Peyer's patch (tissue), 4 donors: Measurements from ENCODE around the gene KCNE1. TPM values are rescaled to one million over a fixed set of nuclear protein-coding genes. Genes with fewer than 3 reads are reported as not detected.

Experiments
- DNase-seq, 3 donors: peaks; one replicate each; pipeline ENCODE4 v3.0.0-alpha.2; 2017 to 2019
- H3K27ac ChIP-seq, 4 donors: fragments of 200-600 bp; sonication (generic); one replicate each; pipeline ENCODE4 v1.5.1; 2016 to 2019
- H3K27me3 ChIP-seq, 2 donors: fragments of 200-600 bp; sonication (generic); one replicate each; pipeline ENCODE4 v1.5.1; 2019
- H3K36me3 ChIP-seq, 3 donors: fragments of 200-600 bp; sonication (generic); one replicate each; pipeline ENCODE4 v1.5.1; 2016 to 2019
- H3K4me1 ChIP-seq, 4 donors: fragments of 200-600 bp; sonication (generic); one replicate each; pipeline ENCODE4 v1.5.1; 2016 to 2019
- H3K4me3 ChIP-seq, 4 donors: fragments of 200-600 bp; sonication (generic); 1 replicate in 3 of 4; 2 replicates in 1 of 4; pipeline ENCODE4 v1.5.1; 2016 to 2019; ENCODE audit warnings: mild to moderate bottlenecking in 1 of 4
- H3K9me3 ChIP-seq, 4 donors: fragments of 200-600 bp; sonication (generic); one replicate each; pipeline ENCODE4 v1.5.1; 2016 to 2019; ENCODE audit warnings: mild to moderate bottlenecking in 1 of 4
- POLR2A ChIP-seq, 2 donors: fragments of 450-650 bp; IDR thresholded peaks; one replicate each; pipeline ENCODE4 v1.5.1; 2017; ENCODE audit warnings: antibody characterized with exemption in 2 of 2, mild to moderate bottlenecking in 2 of 2, moderate library complexity in 2 of 2
- total RNA-seq, 4 donors: library from RNA; depleted of rRNA; stranded (reverse); fragments of >200 nt; gene quantifications; one replicate each; pipeline ENCODE4 v1.1.0, GENCODE V29; 2016
- TF ChIP-seq, protein P1 (sequence below), 6 experiments: fragments of 450-650 bp in 4 of 6; fragments of 200-600 bp in 2 of 6; sonication (generic) in 1 of 6; IDR thresholded peaks; one replicate each; pipeline ENCODE4 v1.5.1; 2017 to 2019; ENCODE audit warnings: antibody characterized with exemption in 6 of 6, mild to moderate bottlenecking in 3 of 6, moderate library complexity in 1 of 6

The KCNE1 gene
- total RNA-seq, result 1 to 10 TPM in 2 of 4 donors, under 1 TPM in 2; 0.70 to 3.8 (median 1.7) TPM

DNA sequence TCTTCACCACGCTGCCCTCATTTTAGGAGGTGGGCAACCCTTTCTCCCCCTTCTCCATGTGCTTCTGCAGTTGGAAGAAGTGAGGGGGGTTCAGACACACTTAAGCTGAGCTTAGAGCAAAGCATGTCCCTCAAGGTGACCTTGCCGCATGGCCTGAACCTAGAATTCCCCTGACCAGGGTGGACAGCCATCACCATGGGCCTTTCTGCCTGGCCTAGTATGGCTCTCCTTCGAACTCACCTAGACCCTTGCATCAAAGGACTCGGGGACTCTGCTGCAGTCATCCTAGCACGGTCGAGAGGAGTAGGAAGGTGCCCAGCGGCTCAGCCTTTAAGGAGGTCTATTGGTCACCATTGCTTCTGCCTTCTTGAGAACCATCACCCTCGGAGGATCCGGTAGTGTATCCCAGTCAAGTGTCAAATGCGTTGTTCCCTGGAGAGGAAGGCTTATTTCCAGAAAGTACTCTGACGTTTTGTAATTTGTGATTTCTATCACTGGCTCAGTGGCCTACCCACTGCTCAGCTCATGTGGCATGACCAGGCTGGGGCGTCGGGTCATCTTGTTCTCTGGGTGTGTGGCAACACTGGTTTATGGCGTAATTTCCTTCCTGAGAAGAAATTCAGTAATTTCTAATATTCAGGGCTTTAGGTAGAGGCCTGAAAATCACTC lies at the start of gene KCNE1:
Gene KCNE1 (minus strand): TSS at position 424 of the 669 bp plus-strand sequence. CDS start 62,576 bp downstream, outside the sequence.
- H3K27me3 ChIP-seq, result no peaks in the 10 kb centered on the region
- H3K4me3 ChIP-seq, result no peak within 1 kb of the TSS
- H3K9me3 ChIP-seq, result no peaks in the 10 kb centered on the region
- TF ChIP-seq, protein P1, sequence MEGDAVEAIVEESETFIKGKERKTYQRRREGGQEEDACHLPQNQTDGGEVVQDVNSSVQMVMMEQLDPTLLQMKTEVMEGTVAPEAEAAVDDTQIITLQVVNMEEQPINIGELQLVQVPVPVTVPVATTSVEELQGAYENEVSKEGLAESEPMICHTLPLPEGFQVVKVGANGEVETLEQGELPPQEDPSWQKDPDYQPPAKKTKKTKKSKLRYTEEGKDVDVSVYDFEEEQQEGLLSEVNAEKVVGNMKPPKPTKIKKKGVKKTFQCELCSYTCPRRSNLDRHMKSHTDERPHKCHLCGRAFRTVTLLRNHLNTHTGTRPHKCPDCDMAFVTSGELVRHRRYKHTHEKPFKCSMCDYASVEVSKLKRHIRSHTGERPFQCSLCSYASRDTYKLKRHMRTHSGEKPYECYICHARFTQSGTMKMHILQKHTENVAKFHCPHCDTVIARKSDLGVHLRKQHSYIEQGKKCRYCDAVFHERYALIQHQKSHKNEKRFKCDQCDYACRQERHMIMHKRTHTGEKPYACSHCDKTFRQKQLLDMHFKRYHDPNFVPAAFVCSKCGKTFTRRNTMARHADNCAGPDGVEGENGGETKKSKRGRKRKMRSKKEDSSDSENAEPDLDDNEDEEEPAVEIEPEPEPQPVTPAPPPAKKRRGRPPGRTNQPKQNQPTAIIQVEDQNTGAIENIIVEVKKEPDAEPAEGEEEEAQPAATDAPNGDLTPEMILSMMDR (IDR thresholded peaks at IDR 0.05), result no peak
- no peak for TF ChIP-seq POLR2A (IDR thresholded peaks at IDR 0.05)
- no peak for DNase-seq
- no peaks in the 10 kb centered on the region for H3K4me1 ChIP-seq
- peak within 1 kb of the TSS in 2 of 4 donors; percentile 47 to 52 for H3K27ac ChIP-seq
- peaks cover 0 to 3% (median 0%) of the 10 kb centered on the region in 3 donors for H3K36me3 ChIP-seq

DNA sequence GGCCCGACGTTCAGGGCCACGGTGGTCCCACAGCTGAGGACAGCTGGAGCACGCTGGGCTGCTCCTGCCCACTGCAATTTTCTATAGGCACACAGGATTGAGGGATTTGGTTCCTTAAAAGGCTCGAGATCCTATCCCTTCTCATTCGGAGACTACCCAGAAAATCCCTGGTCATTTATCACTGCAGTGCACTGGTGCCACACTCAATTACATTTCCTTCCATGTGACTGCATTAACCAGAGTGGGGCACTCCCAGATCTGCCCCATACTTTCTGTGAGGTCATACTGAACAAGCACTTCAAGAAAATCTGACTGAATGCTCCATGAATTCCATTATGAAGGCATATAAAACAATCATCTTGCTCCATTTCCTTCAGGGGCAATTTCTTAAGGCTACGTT lies 49.8 kb upstream of the KCNE1 start:
- Histone ChIP-seq H3K4me1 (no peaks in the 10 kb centered on the region), H3K4me3 (no peak overlapping the region), H3K27me3 (no peaks in the 10 kb centered on the region), H3K36me3 (no peaks in the 10 kb centered on the region), H3K9me3 (no peaks in the 10 kb centered on the region), H3K27ac (no peak overlapping the region)
- TF ChIP-seq, protein P1 (IDR thresholded peaks at IDR 0.05), result no peak
- TF ChIP-seq POLR2A (IDR thresholded peaks at IDR 0.05), result no peak
- DNase-seq, result no peak

DNA sequence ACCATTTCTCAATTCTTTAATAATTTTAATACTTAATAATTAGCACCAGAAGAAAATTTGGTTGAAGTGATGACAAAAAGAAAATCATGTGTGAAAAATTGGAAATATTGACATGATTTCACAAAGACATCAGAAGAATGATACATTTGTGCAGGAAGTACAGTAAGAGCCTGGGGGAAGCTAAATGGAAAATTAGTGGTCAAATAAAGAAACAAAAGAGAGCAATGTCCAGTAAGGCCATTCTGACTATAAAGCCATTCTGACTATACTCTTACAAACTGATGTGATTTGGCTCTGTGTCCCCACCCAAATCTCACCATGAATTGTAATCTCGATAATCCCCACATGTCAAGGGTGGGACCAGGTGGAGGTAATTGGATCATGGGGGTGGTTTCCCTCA lies 48.6 kb upstream of the KCNE1 start:
- TF ChIP-seq POLR2A (IDR thresholded peaks at IDR 0.05), result no peak
- DNase-seq, result no peak
- Histone ChIP-seq H3K4me3 (no peak overlapping the region), H3K36me3 (no peaks in the 10 kb centered on the region), H3K27ac (no peak overlapping the region), H3K4me1 (no peaks in the 10 kb centered on the region), H3K27me3 (no peaks in the 10 kb centered on the region), H3K9me3 (no peaks in the 10 kb centered on the region)

DNA sequence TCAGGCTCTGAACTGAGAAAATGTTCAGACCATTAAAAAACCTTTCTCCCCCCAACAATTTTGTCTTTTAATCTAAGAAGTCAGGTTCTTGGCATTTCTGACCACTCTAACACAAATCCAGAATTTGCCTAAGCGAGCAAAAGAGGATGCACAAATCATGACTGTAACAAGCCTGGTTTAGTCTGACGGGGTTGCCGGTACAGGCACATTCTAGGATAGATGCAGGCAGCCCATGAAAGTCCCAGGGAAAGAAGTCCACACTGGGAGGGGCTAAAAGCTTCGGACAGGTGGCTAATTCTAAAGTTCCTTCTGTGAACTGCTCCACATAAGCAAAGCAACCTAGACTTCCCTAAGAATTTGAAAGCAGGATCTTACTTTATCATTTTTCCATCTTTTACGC lies 48.0 kb upstream of the KCNE1 start:
- H3K27me3 ChIP-seq, result no peaks in the 10 kb centered on the region
- no peak overlapping the region for H3K4me3 ChIP-seq
- H3K27ac ChIP-seq, result no peak overlapping the region
- TF ChIP-seq, protein P1 (IDR thresholded peaks at IDR 0.05), result no peak
- no peak for TF ChIP-seq POLR2A (IDR thresholded peaks at IDR 0.05)
- no peak for DNase-seq
- H3K4me1 ChIP-seq, result no peaks in the 10 kb centered on the region
- H3K9me3 ChIP-seq, result no peaks in the 10 kb centered on the region
- H3K36me3 ChIP-seq, result no peaks in the 10 kb centered on the region

DNA sequence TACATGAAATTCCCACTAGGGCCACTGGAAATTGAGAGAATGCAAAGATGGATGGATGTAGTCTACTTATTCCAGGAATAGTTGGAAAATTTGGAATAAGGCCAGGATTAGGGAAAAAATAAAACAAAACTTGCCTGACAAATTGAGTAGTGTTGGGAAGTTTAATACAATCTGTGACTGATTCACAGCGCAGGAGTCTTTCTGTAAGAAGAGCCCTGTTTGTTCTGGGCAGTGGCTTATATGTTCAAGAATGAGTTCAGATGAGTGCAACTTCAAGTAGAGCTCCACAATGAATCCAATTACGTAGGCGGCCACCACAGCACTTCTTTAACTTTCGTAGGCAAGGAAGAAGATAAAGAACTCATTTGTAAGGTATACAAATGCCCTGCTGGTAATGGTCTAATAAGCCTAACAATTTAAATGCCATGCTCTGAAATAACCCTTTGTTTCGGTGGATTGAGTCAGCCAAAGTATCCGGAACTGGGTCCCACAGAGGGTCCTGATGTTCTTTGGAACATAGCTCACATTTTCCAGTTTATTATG lies 47.1 kb upstream of the KCNE1 start:
- Histone ChIP-seq H3K4me3 (no peak overlapping the region), H3K36me3 (no peaks in the 10 kb centered on the region), H3K27ac (no peak overlapping the region), H3K4me1 (no peaks in the 10 kb centered on the region), H3K9me3 (no peaks in the 10 kb centered on the region), H3K27me3 (no peaks in the 10 kb centered on the region)
- TF ChIP-seq, protein P1 (IDR thresholded peaks at IDR 0.05), result no peak
- TF ChIP-seq POLR2A (IDR thresholded peaks at IDR 0.05), result no peak
- no peak for DNase-seq

DNA sequence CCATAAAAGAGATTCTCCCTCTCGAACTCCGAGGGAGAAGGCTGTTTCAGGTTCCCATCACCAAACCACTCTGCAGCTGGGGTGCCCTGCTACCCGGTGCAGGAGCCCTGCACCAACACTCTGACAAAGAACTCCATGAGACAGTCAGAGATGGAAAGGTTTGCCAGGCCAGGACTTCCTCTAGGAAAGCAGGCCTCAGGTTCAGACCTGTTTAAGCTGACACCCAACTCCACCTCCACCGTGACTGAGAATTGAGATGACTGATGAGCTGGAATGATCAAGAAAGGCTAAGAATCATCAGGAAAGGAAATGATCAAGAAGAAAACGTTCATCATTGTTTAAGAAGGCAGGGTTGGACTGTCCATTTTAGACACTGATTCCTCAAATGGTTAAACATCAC lies 46.2 kb upstream of the KCNE1 start:
- no peak for DNase-seq
- Histone ChIP-seq H3K27ac (no peak overlapping the region), H3K27me3 (no peaks in the 10 kb centered on the region), H3K36me3 (no peaks in the 10 kb centered on the region), H3K9me3 (no peaks in the 10 kb centered on the region), H3K4me1 (peaks cover 0 to 4% (median 0%) of the 10 kb centered on the region in 4 donors), H3K4me3 (no peak overlapping the region)
- no peak for TF ChIP-seq POLR2A (IDR thresholded peaks at IDR 0.05)
- TF ChIP-seq, protein P1 (IDR thresholded peaks at IDR 0.05), result no peak
